Fibroblast of peridontal ligament (primary cell): ENCODE measurements around the gene UBQLN1.
"Not testable (repeated sequence)": the region's sequence is repeated elsewhere in the genome, so short reads cannot be mapped to it uniquely, and the experiment has no call there.

Experiments used
- DNase-seq: peaks from one replicate; pipeline ENCODE4 v3.0.0-alpha.2; 2010; ENCODE audit errors: extremely low read depth

The UBQLN1 gene

GRCh38 chr9:83707768-83708514 lies at the start of gene UBQLN1:
Gene UBQLN1, minus strand, starts transcription at chr9:83707958. Its CDS starts 279 bp downstream, at chr9:83707679.
- DNase-seq = peak; percentile 95

- DNase-seq = no peak
Observed at GRCh38 chr9:83754383-83754977, 46.7 kb upstream of the UBQLN1 start.

- DNase-seq = no peak
Observed at GRCh38 chr9:83749706-83750105, 41.9 kb upstream of the UBQLN1 start.

GRCh38 chr9:83744206-83744605 lies 36.4 kb upstream of the UBQLN1 start:
- no peak for DNase-seq

- no peak for DNase-seq
Observed at GRCh38 chr9:83733739-83734138, 26.0 kb upstream of the UBQLN1 start.

GRCh38 chr9:83728591-83729368 lies 21.0 kb upstream of the UBQLN1 start:
- not testable (repeated sequence) for DNase-seq

GRCh38 chr9:83724436-83724835 lies 16.7 kb upstream of the UBQLN1 start:
- no peak for DNase-seq

- DNase-seq = no peak
Observed at GRCh38 chr9:83722726-83723495, 15.2 kb upstream of the UBQLN1 start.

- no peak for DNase-seq
Observed at GRCh38 chr9:83721509-83721908, 13.8 kb upstream of the UBQLN1 start.

- DNase-seq = no peak
Observed at GRCh38 chr9:83715794-83716193, 8.0 kb upstream of the UBQLN1 start.

- no peak for DNase-seq
Observed at GRCh38 chr9:83715221-83715620, 7.5 kb upstream of the UBQLN1 start.

GRCh38 chr9:83714329-83714728 lies 6.6 kb upstream of the UBQLN1 start:
- DNase-seq = peak; percentile 9

GRCh38 chr9:83708515-83709158 lies 879 bp upstream of the UBQLN1 start:
- DNase-seq = peak; percentile 67

- no peak for DNase-seq
Observed at GRCh38 chr9:83707518-83707767, 315 bp downstream of the UBQLN1 start.

GRCh38 chr9:83706676-83707517 lies 861 bp downstream of the UBQLN1 start:
- peak; percentile 17 for DNase-seq

GRCh38 chr9:83705219-83705651 lies 2.5 kb downstream of the UBQLN1 start:
- not testable (repeated sequence) for DNase-seq

- DNase-seq = peak; percentile 55
Observed at GRCh38 chr9:83701769-83702168, 6.0 kb downstream of the UBQLN1 start.

- no peak for DNase-seq
Observed at GRCh38 chr9:83701286-83701685, 6.5 kb downstream of the UBQLN1 start.

GRCh38 chr9:83699615-83700014 lies 8.1 kb downstream of the UBQLN1 start:
- no peak for DNase-seq

GRCh38 chr9:83698976-83699585 lies 8.7 kb downstream of the UBQLN1 start:
- no peak for DNase-seq
